Spinal cord (tissue), 10 donors: ENCODE measurements around the gene ZCCHC24. TPM values are rescaled to one million over a fixed set of nuclear protein-coding genes. Genes with fewer than 3 reads are reported as not detected.
A peak's percentile ranks its signal among the peaks of the same experiment; 100 is the strongest.

Experiments used
- DNase-seq, 6 donors: peaks; one replicate each; pipeline versions ENCODE4 v3.0.0 to v3.0.0-alpha.2; 2013 to 2015; ENCODE audit warnings: low spot score in 6 of 6, low read depth in 4 of 6
- H3K27ac ChIP-seq: one replicate; pipeline ENCODE4 v1.5.1; 2013; ENCODE audit warnings: low read depth, low read length, control low read depth
- H3K27me3 ChIP-seq: one replicate; pipeline ENCODE4 v1.6.1; 2013; ENCODE audit warnings: low read length; ENCODE audit not compliant: control insufficient read depth, insufficient read depth
- H3K36me3 ChIP-seq: one replicate; pipeline ENCODE4 v1.6.1; 2013; ENCODE audit warnings: low read length; ENCODE audit not compliant: control insufficient read depth, insufficient read depth
- H3K4me1 ChIP-seq: one replicate; pipeline ENCODE4 v1.6.1; 2013; ENCODE audit warnings: low read length; ENCODE audit not compliant: control insufficient read depth, insufficient read depth
- H3K4me3 ChIP-seq: one replicate; pipeline ENCODE4 v1.5.1; 2013; ENCODE audit warnings: low read depth, low read length, control low read depth
- H3K9me3 ChIP-seq: one replicate; pipeline ENCODE4 v1.6.1; 2013; ENCODE audit warnings: low read length; ENCODE audit not compliant: control insufficient read depth, insufficient read depth
- WGBS: methylation state at CpG from one replicate; pipeline ENCODE4 v1.1.5; 2013; ENCODE audit warnings: missing lambda C conversion rate; ENCODE audit not compliant: insufficient coverage; 5-methylcytosine and 5-hydroxymethylcytosine counted together
- polyA plus RNA-seq, 2 donors: library from polyadenylated mRNA; unstranded; fragments of 120-200 nt; gene quantifications; one replicate each; pipeline ENCODE4 v1.2.1, GENCODE V29; 2013; ENCODE audit not compliant: insufficient read length in 2 of 2
- total RNA-seq, 2 donors: library from RNA; depleted of rRNA in 1 of 2; stranded (reverse); fragments of 120-200 nt in 1 of 2; fragments of >200 nt in 1 of 2; gene quantifications; one replicate each; pipeline versions ENCODE4 v1.2.3 to v1.2.4, GENCODE V29; 2013 to 2014
- donor health status: healthy.

Gene ZCCHC24
- total and polyA plus RNA-seq, 4 donors = 22.9 to 75.2 (median 56.3) TPM

- 36% methylated on average over 22 of the region's 23 CpGs for WGBS
- Histone ChIP-seq H3K9me3 (no peaks in the 10 kb centered on the region), H3K4me1 (no peaks in the 10 kb centered on the region), H3K27me3 (no peaks in the 10 kb centered on the region), H3K27ac (no peak overlapping the region), H3K4me3 (no peak overlapping the region), H3K36me3 (peaks cover 34% of the 10 kb centered on the region)
- DNase-seq = peak in 2 of 6 donors; percentile 73 to 85
These were observed 41.8 kb downstream of the ZCCHC24 start for GRCh38 chr10:79403441-79404230.

GRCh38 chr10:79402951-79403350, 42.5 kb downstream of the ZCCHC24 start:
- no peak for DNase-seq
- H3K36me3 ChIP-seq = peaks cover 36% of the 10 kb centered on the region
- no peaks in the 10 kb centered on the region for H3K9me3 ChIP-seq
- H3K27me3 ChIP-seq = no peaks in the 10 kb centered on the region
- 65% methylated on average over 8 of the region's 8 CpGs for WGBS
- no peak overlapping the region for H3K27ac ChIP-seq
- H3K4me3 ChIP-seq = no peak overlapping the region
- no peaks in the 10 kb centered on the region for H3K4me1 ChIP-seq

GRCh38 chr10:79402625-79402946, 42.8 kb downstream of the ZCCHC24 start:
- Histone ChIP-seq H3K27ac (no peak overlapping the region), H3K4me1 (no peaks in the 10 kb centered on the region), H3K36me3 (peaks cover 33% of the 10 kb centered on the region), H3K27me3 (no peaks in the 10 kb centered on the region), H3K4me3 (no peak overlapping the region), H3K9me3 (no peaks in the 10 kb centered on the region)
- WGBS = 97% methylated on average over 6 of the region's 7 CpGs
- DNase-seq = no peak

- no peak overlapping the region for H3K4me3 ChIP-seq
- peak in 2 of 6 donors; percentile 66 to 73 for DNase-seq
- H3K36me3 ChIP-seq = peaks cover 22% of the 10 kb centered on the region
- no peaks in the 10 kb centered on the region for H3K27me3 ChIP-seq
- H3K4me1 ChIP-seq = peaks cover 2% of the 10 kb centered on the region
- H3K27ac ChIP-seq = no peak overlapping the region
- WGBS = 52% methylated on average over 23 of the region's 23 CpGs
- no peaks in the 10 kb centered on the region for H3K9me3 ChIP-seq
These were observed 44.2 kb downstream of the ZCCHC24 start for GRCh38 chr10:79401015-79401921.

GRCh38 chr10:79400146-79401004, 45.0 kb downstream of the ZCCHC24 start:
- peaks cover 4% of the 10 kb centered on the region for H3K4me1 ChIP-seq
- no peak overlapping the region for H3K27ac ChIP-seq
- H3K4me3 ChIP-seq = no peak overlapping the region

GRCh38 chr10:79399223-79399831, 46.1 kb downstream of the ZCCHC24 start:
- Histone ChIP-seq H3K4me3 (no peak overlapping the region), H3K4me1 (peaks cover 8% of the 10 kb centered on the region), H3K9me3 (no peaks in the 10 kb centered on the region), H3K27me3 (no peaks in the 10 kb centered on the region), H3K27ac (no peak overlapping the region), H3K36me3 (peaks cover 16% of the 10 kb centered on the region)
- 24% methylated on average over 11 of the region's 15 CpGs for WGBS
- peak in 2 of 6 donors; percentile 68 to 88 for DNase-seq

More at GRCh38 chr10:79400146-79401004, 45.0 kb downstream of the ZCCHC24 start:
- 63% methylated on average over 4 of the region's 11 CpGs for WGBS
- Histone ChIP-seq H3K9me3 (no peaks in the 10 kb centered on the region), H3K27me3 (no peaks in the 10 kb centered on the region), H3K36me3 (peaks cover 17% of the 10 kb centered on the region)
- DNase-seq = peak in 1 of 6 donors; percentile 28

GRCh38 chr10:79398642-79399041, 46.8 kb downstream of the ZCCHC24 start:
- 100% methylated on average over 2 of the region's 4 CpGs for WGBS
- Histone ChIP-seq H3K27ac (no peak overlapping the region), H3K36me3 (peaks cover 20% of the 10 kb centered on the region), H3K4me1 (peaks cover 12% of the 10 kb centered on the region), H3K27me3 (no peaks in the 10 kb centered on the region), H3K4me3 (no peak overlapping the region), H3K9me3 (no peaks in the 10 kb centered on the region)
- DNase-seq = no peak

GRCh38 chr10:79397575-79398303, 47.7 kb downstream of the ZCCHC24 start:
- DNase-seq = no peak

More at GRCh38 chr10:79397575-79398303, 47.7 kb downstream of the ZCCHC24 start:
- Histone ChIP-seq H3K27ac (peak overlapping the region; percentile 73), H3K4me3 (no peak overlapping the region), H3K4me1 (peaks cover 12% of the 10 kb centered on the region), H3K36me3 (peaks cover 18% of the 10 kb centered on the region), H3K9me3 (no peaks in the 10 kb centered on the region), H3K27me3 (no peaks in the 10 kb centered on the region)
- WGBS = 32% methylated on average over 16 of the region's 17 CpGs
